ENCODE results near the gene LDHAL6A. TPM values are rescaled to one million over a fixed set of nuclear protein-coding genes. Genes with fewer than 3 reads are reported as not detected.

LDHAL6A gene
- polyA plus RNA-seq, 6 donors from 2014 or later: 0.50 TPM; not detected in 5

DNA sequence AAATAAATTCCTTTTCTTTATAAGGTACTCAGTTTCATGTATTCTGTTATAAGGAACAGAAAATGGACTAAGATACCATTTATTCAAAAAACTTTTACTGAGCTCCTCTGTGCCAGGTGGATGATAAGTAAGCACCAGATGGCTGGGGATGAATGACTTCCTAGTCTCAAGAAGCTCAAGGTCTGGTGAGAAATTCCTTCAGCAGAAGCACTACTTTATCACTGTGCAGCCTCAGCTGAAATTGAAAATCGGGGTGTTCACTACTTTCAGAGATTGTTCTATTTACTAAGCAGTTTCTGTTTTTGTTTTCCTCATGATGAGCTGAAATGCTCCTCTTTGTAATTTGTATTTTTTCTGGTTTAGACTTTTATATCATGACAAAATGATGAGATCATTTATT lies 7.8 kb downstream of the LDHAL6A start:
- H3K9me3 Mint-ChIP-seq: no peaks in the 10 kb centered on the region
- H3K27ac Mint-ChIP-seq: no peak overlapping the region
- no peaks in the 10 kb centered on the region for H3K36me3 Mint-ChIP-seq
- no peak for ATAC-seq (ENCODE audit: low read depth in 2 of 2)
- no peaks in the 10 kb centered on the region for H3K27me3 Mint-ChIP-seq
- DNase-seq: no peak
- H3K4me3 Mint-ChIP-seq: no peak overlapping the region
- H3K4me1 Mint-ChIP-seq: no peaks in the 10 kb centered on the region

DNA sequence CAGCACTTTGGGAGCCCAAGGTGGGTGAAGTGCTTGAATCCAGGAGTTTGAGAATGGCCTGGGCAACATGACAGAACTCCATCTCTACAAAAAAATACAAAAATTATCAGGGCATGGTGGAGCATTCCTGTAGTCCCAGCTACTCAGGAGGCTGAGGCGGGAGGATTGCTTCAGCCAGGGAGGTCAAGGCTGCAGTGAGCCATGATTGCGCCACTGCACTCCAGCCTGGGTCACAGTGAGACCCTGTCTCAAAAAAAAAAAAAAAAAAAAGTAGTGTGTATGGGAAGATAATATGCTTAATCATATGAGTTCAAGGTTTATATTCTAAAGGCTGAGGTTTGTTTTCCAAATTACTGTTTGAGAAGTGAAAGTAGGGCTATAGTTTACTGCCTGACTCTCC lies 10.7 kb downstream of the LDHAL6A start:
- H3K4me1 Mint-ChIP-seq: no peaks in the 10 kb centered on the region

DNA sequence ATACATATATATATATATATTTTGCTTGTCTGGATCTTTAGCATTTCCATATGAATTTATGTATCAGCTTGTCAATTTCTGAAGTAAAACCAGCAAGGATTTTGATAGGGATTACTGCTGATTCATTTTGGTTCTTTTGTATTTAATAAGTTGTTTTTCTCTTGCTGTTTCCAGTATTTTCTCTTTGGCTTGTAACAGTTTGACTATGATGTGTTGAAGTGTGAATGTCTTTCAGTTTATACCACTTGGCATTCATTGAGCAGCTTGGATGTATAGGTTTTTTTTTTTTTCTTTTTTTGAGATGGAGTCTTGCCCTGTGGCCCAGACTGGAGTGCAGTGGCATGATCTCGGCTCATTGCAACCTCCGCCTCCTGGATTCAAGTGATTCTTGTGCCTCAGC lies 12.4 kb downstream of the LDHAL6A start:
- H3K4me1 Mint-ChIP-seq: no peaks in the 10 kb centered on the region
- no peaks in the 10 kb centered on the region for H3K27me3 Mint-ChIP-seq
- H3K4me3 Mint-ChIP-seq: no peak overlapping the region
- no peaks in the 10 kb centered on the region for H3K9me3 Mint-ChIP-seq
- ATAC-seq (ENCODE audit: low read depth in 2 of 2) (no peak), DNase-seq (no peak)
- H3K27ac Mint-ChIP-seq: peak overlapping the region in 1 of 6 donors; percentile 71
- H3K36me3 Mint-ChIP-seq: no peaks in the 10 kb centered on the region

More for the DNA sequence above, 10.7 kb downstream of the LDHAL6A start:
- DNase-seq: no peak
- Mint-ChIP-seq H3K27ac (peak overlapping the region in 3 of 6 donors; percentile 13 to 85 (median 21)), H3K4me3 (no peak overlapping the region), H3K9me3 (no peaks in the 10 kb centered on the region), H3K36me3 (no peaks in the 10 kb centered on the region), H3K27me3 (no peaks in the 10 kb centered on the region)
- no peak for ATAC-seq (ENCODE audit: low read depth in 2 of 2)

DNA sequence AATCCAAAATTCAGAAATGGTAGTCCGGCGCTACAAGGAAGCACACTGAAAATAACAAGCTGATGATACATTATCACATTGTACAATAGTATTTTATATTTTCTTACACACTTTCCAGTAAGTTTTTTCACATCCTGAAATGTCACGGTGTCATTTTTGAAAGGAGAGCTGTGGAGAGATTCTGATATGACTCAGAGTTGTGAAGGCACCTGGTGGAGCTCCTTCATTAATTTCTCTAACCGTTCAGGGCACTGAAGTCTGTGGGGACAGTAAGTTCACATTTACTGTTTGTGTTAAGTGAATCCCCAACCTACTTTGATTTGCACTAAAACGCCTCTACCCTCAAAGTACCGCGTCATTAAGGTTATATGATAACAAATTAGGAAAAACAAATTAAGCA lies 13.3 kb downstream of the LDHAL6A start:
- no peaks in the 10 kb centered on the region for H3K27me3 Mint-ChIP-seq
- no peaks in the 10 kb centered on the region for H3K36me3 Mint-ChIP-seq
- ATAC-seq (ENCODE audit: low read depth in 2 of 2): no peak
- H3K27ac Mint-ChIP-seq: no peak overlapping the region
- no peaks in the 10 kb centered on the region for H3K9me3 Mint-ChIP-seq
- no peak overlapping the region for H3K4me3 Mint-ChIP-seq
- H3K4me1 Mint-ChIP-seq: no peaks in the 10 kb centered on the region
- DNase-seq: no peak

DNA sequence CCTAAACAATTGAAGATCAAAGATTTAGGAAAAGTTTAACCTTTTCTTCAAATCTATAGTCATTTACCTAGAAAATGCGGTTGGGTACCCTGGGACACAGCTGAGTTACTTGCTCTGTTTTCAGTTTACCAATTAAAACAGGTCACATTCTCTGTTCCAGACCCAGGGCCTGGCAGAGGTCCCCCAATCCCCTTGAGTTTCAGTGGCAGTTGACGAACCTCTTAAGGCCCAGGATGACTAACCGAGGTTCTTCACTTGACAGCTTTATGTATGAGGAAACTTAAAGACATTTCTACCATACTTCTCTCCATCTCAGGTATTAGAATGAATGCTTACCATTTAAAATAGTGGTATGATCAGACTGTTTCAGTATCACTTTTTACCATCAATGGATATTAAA lies 16.3 kb downstream of the LDHAL6A start:
- H3K4me1 Mint-ChIP-seq: no peaks in the 10 kb centered on the region
- no peaks in the 10 kb centered on the region for H3K9me3 Mint-ChIP-seq
- no peak for DNase-seq
- H3K27me3 Mint-ChIP-seq: no peaks in the 10 kb centered on the region
- ATAC-seq (ENCODE audit: low read depth in 2 of 2): no peak
- H3K36me3 Mint-ChIP-seq: peaks cover 8 to 10% of the 10 kb centered on the region in 2 donors
- H3K4me3 Mint-ChIP-seq: no peak overlapping the region
- H3K27ac Mint-ChIP-seq: peak overlapping the region in 1 of 6 donors; percentile 67

DNA sequence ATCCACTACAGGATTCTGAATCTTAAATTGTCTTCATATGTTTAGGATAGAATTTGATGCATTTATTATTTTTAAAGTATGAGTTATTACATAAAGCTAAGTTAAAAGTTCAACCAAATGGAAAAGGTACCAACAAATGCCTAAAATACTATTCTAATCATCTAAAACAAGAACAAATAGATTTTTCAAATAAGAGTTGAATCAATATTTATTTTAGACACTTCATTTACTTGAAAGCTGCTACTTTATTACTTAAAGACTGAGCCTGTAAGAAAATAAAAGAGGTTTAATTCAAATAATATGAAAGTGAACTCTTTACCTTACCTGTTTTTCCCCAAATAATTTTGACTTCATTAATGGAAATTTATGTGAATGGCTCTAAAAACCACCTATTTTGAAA lies 16.9 kb downstream of the LDHAL6A start:
- H3K4me3 Mint-ChIP-seq: no peak overlapping the region
- no peaks in the 10 kb centered on the region for H3K4me1 Mint-ChIP-seq
- DNase-seq: no peak
- no peak for ATAC-seq (ENCODE audit: low read depth in 2 of 2)
- H3K36me3 Mint-ChIP-seq: peaks cover 12% of the 10 kb centered on the region in 2 donors
- H3K27ac Mint-ChIP-seq: peak overlapping the region in 1 of 6 donors; percentile 22
- H3K27me3 Mint-ChIP-seq: no peaks in the 10 kb centered on the region
- no peaks in the 10 kb centered on the region for H3K9me3 Mint-ChIP-seq

DNA sequence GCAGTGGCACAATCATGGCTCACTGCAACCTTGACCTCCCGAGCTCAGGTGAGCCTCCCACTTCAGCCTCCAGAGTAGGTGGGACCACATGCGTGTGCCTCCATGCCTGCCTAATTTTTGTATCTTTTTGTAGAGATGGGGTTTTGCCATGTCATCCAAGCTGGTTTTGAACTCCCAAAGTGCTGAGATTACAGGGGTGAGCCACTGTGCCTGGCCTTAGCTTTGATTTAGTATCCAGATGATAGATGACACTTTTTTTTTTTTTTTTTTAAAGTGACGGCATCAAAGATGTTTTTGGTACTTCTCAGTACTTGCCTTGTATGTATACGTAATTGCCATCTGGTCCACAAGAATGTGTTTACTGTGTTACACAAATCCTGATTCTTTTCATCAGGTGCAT lies 23.4 kb downstream of the LDHAL6A start:
- H3K36me3 Mint-ChIP-seq: peaks cover 42 to 47% of the 10 kb centered on the region in 2 donors
- H3K27ac Mint-ChIP-seq: no peak overlapping the region
- DNase-seq (no peak), ATAC-seq (ENCODE audit: low read depth in 2 of 2) (no peak)
- H3K4me1 Mint-ChIP-seq: no peaks in the 10 kb centered on the region
- no peak overlapping the region for H3K4me3 Mint-ChIP-seq
- peaks cover 0 to 1% (median 0%) of the 10 kb centered on the region in 7 donors for H3K9me3 Mint-ChIP-seq
- H3K27me3 Mint-ChIP-seq: no peaks in the 10 kb centered on the region

DNA sequence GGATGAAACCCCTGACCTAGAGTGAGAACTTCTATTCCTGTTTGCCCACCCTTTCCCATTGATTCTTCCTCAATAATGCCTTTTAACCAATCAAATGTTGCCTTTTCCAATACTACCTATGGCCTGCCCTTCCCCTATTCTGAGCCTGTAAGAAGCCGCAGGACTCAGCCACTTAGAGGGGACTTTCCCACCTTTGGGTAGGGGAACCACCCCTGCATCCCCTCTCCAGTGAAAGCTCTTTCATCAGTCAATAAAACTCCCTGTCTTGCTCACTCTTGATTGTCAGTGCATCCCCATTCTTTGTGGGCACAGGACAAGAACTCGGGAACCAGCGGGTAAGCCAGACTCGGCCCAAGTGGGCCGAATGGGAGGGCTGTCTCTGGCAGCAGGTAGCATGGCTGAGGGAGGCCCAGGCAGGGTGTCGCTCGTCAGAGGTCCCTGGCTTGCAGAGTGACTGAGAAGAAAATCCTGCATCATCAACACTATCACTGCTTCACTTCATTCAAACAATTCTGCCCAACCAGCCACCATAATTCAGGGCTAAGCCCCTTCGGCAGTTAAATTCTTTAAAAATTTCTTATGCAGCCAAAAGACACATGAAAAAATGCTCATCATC lies 30.4 kb downstream of the LDHAL6A start:
- Mint-ChIP-seq H3K36me3 (peaks cover 7 to 41% of the 10 kb centered on the region in 2 donors), H3K4me1 (peaks cover 5 to 9% (median 7%) of the 10 kb centered on the region in 3 donors), H3K27me3 (no peaks in the 10 kb centered on the region), H3K9me3 (peaks cover 0 to 1% (median 0%) of the 10 kb centered on the region in 7 donors), H3K4me3 (no peak overlapping the region), H3K27ac (peak overlapping the region in 1 of 6 donors; percentile 83)
- no peak for DNase-seq
- ATAC-seq (ENCODE audit: low read depth in 2 of 2): peak in 1 of 2 donors; percentile 45

DNA sequence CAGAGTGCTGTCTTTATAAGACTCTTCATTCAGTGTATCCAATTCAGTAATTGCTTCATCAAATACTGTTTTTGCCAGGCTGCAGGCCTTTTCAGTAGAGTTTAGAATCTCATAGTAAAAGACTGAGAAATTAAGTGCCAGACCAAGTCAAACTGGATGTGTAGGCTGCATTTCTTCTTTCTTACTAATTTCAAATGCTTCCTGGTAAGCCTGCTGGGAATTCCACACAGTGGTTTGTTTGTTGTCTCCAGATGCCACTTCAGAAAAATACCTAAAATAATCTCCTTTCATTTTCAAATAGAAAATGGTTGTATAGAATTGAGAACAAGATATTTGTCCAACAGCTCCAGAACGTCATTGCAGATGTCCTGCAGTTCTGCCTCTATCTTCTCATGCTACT lies 34.7 kb downstream of the LDHAL6A start:
- ATAC-seq (ENCODE audit: low read depth in 2 of 2) (no peak), DNase-seq (no peak)
- Mint-ChIP-seq H3K27me3 (no peaks in the 10 kb centered on the region), H3K27ac (peak overlapping the region in 1 of 6 donors; percentile 60), H3K9me3 (no peaks in the 10 kb centered on the region), H3K36me3 (peaks cover 2 to 24% of the 10 kb centered on the region in 2 donors), H3K4me3 (no peak overlapping the region), H3K4me1 (peaks cover 7 to 13% (median 12%) of the 10 kb centered on the region in 3 donors)

DNA sequence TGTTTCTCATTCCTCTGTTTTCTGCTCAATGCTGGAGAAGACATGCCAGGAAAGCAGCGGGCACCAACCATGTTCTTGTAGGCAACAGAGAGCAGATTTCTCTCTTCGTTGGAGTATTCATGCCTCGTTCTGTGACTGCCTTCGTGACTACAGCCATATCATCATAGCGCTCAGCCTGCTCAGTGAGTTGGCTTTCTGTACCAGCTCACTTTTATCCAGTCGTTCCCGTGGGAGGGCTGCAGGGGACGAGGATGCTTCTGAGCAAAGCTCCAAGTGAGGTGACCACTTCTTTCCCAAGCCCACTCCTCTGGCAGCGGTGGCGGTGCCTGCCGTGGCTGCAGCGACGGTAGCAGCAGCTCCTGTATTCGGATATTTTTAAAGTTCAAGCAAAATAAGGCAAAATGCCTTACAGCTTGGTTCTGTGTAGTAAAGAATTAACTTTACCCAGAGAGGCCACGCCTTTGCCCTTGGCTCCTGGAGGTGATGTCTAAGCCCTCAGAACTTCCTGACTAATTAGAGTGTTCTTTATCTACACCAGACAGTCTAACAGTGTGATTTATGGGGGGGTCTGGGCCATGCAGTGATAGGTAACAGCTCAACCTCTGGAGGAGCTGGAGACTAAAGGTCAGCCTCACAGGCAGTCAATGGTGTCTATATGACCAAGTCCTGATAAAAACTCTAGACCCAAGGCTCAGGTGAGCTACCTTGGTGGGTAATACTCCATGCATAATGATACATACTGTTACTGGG lies 35.3 kb downstream of the LDHAL6A start:
- Mint-ChIP-seq H3K9me3 (no peaks in the 10 kb centered on the region), H3K27ac (peak overlapping the region in 3 of 6 donors; percentile 6 to 66 (median 60)), H3K4me3 (no peak overlapping the region), H3K4me1 (peaks cover 6 to 17% (median 16%) of the 10 kb centered on the region in 3 donors), H3K27me3 (no peaks in the 10 kb centered on the region), H3K36me3 (peaks cover 6 to 24% of the 10 kb centered on the region in 2 donors)
- ATAC-seq (ENCODE audit: low read depth in 2 of 2): no peak
- no peak for DNase-seq

DNA sequence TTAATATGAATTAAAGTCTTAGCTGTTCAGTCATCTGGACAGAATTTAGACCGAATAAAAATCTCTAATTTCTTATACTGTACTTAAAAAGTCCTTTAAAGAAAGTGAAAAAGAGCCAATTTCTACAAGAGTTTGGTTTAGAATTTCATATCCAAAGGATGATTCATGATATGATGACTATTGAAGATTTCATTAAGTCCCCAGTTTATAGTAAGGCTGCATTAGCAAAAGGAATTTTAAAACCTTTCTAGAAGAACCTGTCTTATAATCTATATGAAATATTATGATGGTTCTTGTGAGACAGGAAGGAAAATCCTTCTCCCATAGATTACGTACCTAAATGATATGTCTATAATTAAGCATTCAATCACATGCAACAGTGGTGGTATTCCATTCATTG lies 36.3 kb downstream of the LDHAL6A start:
- no peak overlapping the region for H3K4me3 Mint-ChIP-seq
- H3K9me3 Mint-ChIP-seq: no peaks in the 10 kb centered on the region
- DNase-seq: no peak
- no peak overlapping the region for H3K27ac Mint-ChIP-seq
- no peaks in the 10 kb centered on the region for H3K27me3 Mint-ChIP-seq
- H3K4me1 Mint-ChIP-seq: peaks cover 4 to 14% (median 12%) of the 10 kb centered on the region in 3 donors
- no peak for ATAC-seq (ENCODE audit: low read depth in 2 of 2)
- peaks cover 6 to 24% of the 10 kb centered on the region in 2 donors for H3K36me3 Mint-ChIP-seq

DNA sequence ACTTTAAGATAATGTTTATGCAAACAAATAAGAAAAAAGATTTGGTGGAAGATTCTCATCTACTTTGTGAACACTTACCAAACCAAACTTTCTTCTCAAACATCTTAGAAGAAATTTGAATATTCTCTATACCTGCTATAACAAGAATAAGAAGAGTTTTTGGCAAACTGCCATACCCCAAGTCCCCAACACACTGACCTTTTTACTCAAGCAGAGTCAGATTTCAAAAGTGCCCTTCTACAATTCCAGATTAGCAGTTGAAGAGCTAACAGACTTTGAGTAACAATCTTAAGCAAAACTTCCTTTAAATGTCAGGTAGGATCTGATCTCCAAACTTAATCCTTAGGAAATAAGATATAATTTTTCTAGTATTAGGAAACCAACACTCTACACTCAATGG lies 37.2 kb downstream of the LDHAL6A start:
- peaks cover 6 to 23% of the 10 kb centered on the region in 2 donors for H3K36me3 Mint-ChIP-seq
- H3K4me3 Mint-ChIP-seq: no peak overlapping the region
- no peaks in the 10 kb centered on the region for H3K27me3 Mint-ChIP-seq
- ATAC-seq (ENCODE audit: low read depth in 2 of 2): no peak
- no peak for DNase-seq
- H3K9me3 Mint-ChIP-seq: no peaks in the 10 kb centered on the region
- peak overlapping the region in 1 of 6 donors; percentile 36 for H3K27ac Mint-ChIP-seq
- peaks cover 4 to 14% (median 12%) of the 10 kb centered on the region in 3 donors for H3K4me1 Mint-ChIP-seq

DNA sequence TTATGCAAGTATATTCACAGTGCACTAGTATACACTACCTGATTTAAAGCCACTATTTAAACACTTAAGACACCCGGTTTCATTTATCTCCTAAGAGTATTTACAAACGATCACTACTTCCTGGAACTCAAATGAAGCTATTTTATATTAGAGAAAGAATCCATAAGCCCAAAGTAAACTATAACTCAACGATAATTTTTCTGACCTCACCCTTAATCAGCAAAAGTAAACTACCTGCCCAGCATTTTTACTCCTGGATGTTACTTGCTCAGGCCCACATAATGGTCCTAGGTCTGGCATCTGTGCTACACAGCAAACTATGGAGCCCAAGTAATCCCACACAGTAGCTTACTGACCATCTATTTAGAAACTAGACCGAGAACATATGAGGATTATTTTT lies 37.7 kb downstream of the LDHAL6A start:
- peaks cover 6 to 15% (median 13%) of the 10 kb centered on the region in 3 donors for H3K4me1 Mint-ChIP-seq
- peak overlapping the region in 1 of 6 donors; percentile 78 for H3K27ac Mint-ChIP-seq
- no peak for ATAC-seq (ENCODE audit: low read depth in 2 of 2)
- no peaks in the 10 kb centered on the region for H3K9me3 Mint-ChIP-seq
- no peak for DNase-seq
- no peaks in the 10 kb centered on the region for H3K27me3 Mint-ChIP-seq
- peaks cover 7 to 22% of the 10 kb centered on the region in 2 donors for H3K36me3 Mint-ChIP-seq
- no peak overlapping the region for H3K4me3 Mint-ChIP-seq

DNA sequence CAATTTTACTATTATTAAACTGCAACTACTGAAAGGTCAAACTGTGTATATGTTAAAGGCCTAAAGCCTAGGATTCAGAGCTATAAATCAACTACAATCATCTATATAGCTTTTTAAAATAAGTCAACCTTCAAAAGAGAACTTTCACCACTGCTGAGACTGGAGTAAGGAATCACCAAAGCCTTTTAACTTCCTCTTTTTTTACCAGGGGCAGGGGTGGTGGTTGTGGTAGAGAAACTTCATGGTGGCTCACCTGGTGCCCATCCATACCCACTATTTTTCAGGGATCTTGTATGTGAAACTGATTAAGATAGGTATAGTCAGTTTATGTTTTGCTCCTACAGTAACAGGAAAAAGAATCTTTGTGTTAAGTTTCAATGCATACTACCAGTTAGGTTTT lies 39.6 kb downstream of the LDHAL6A start:
- Mint-ChIP-seq H3K4me1 (peaks cover 5 to 19% (median 10%) of the 10 kb centered on the region in 3 donors), H3K4me3 (no peak overlapping the region), H3K27ac (peak overlapping the region in 4 of 6 donors; percentile 15 to 42 (median 42)), H3K27me3 (no peaks in the 10 kb centered on the region), H3K9me3 (no peaks in the 10 kb centered on the region), H3K36me3 (peaks cover 20% of the 10 kb centered on the region in 2 donors)
- peak; percentile 9 for DNase-seq
- ATAC-seq (ENCODE audit: low read depth in 2 of 2): peak; percentile 65 to 80
